Muscle of leg (tissue), 11 donors: Measurements from ENCODE around the gene JMJD1C. TPM values are rescaled to one million over a fixed set of nuclear protein-coding genes. Genes with fewer than 3 reads are reported as not detected.
"Not testable (repeated sequence)": the region's sequence is repeated elsewhere in the genome, so short reads cannot be mapped to it uniquely, and the experiment has no call there.

Experiments
- DNase-seq: peaks from one replicate; pipeline ENCODE4 v3.0.0; 2013
- H3K27ac ChIP-seq: one replicate; pipeline ENCODE4 v1.5.1; 2013; ENCODE audit warnings: mild to moderate bottlenecking, low read length, control low read depth
- H3K27me3 ChIP-seq: one replicate; pipeline ENCODE4 v1.6.1; 2013; ENCODE audit warnings: low read length; ENCODE audit not compliant: control insufficient read depth, insufficient read depth
- H3K36me3 ChIP-seq: one replicate; pipeline ENCODE4 v1.6.1; 2013; ENCODE audit warnings: low read length; ENCODE audit not compliant: control insufficient read depth, insufficient read depth
- H3K4me1 ChIP-seq: one replicate; pipeline ENCODE4 v1.6.1; 2013; ENCODE audit warnings: low read length; ENCODE audit not compliant: control insufficient read depth, insufficient read depth
- H3K4me3 ChIP-seq: one replicate; pipeline ENCODE4 v1.5.1; 2013; ENCODE audit warnings: low read length, control low read depth
- H3K9me3 ChIP-seq: replicated peaks from 2 replicates; pipeline ENCODE4 v1.6.1; 2013; ENCODE audit warnings: low read depth, low read length; ENCODE audit not compliant: control insufficient read depth
- WGBS: methylation state at CpG from one replicate; pipeline ENCODE4 v1.1.5; 2013; ENCODE audit warnings: missing lambda C conversion rate; ENCODE audit not compliant: insufficient coverage; 5-methylcytosine and 5-hydroxymethylcytosine counted together
- polyA plus RNA-seq, 8 donors: library from polyadenylated mRNA; unstranded; fragments of 120-200 nt; gene quantifications; one replicate each; pipeline versions ENCODE4 v1.2.1 to v1.2.3, GENCODE V29; 2013; ENCODE audit warnings: inconsistent platforms in 1 of 8, low replicate concordance in 1 of 8; ENCODE audit not compliant: insufficient read length in 8 of 8, insufficient read depth in 1 of 8
- total RNA-seq: library from RNA; stranded (reverse); fragments of 120-200 nt; gene quantifications from one replicate; pipeline ENCODE4 v1.2.4, GENCODE V29; 2013

JMJD1C gene
- total and polyA plus RNA-seq, 9 donors: 55.5 to 104 (median 74.7) TPM

DNA sequence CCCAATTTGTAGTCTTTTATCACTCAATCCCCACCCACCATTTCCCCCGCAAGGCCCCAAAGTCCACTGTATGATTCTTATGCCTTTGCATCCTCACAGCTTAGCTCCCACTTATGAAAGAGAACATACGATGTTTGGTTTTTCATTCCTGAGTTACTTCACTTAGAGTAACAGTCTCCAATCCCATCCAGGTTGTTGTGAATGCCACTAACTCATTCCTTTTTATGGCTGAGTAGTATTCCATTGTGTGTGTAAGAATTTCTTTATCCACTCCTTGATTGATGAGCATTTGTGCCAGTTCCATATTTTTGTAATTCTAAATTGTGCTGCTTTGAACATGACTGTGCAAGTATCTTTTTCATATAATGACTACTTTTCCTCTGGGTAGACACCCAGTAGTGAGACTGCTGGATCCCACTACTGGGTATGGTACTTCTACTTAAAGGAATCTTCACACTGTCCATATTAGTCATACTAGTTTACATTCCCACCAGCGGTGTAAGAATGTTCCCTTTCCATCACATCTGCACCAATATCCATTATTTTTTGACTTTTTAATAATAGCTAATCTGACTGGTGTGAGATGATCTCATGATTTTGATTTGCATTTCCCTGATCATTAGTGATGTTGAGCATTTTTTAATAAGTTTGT lies 152.6 kb downstream of the JMJD1C start:
- Histone ChIP-seq H3K36me3 (no peaks in the 10 kb centered on the region), H3K4me1 (no peaks in the 10 kb centered on the region), H3K4me3 (no peak overlapping the region), H3K27me3 (no peaks in the 10 kb centered on the region), H3K9me3 (no peaks in the 10 kb centered on the region), H3K27ac (no peak overlapping the region)
- no peak for DNase-seq
- WGBS: no CpG with 5 or more reads among the region's 3 CpGs

DNA sequence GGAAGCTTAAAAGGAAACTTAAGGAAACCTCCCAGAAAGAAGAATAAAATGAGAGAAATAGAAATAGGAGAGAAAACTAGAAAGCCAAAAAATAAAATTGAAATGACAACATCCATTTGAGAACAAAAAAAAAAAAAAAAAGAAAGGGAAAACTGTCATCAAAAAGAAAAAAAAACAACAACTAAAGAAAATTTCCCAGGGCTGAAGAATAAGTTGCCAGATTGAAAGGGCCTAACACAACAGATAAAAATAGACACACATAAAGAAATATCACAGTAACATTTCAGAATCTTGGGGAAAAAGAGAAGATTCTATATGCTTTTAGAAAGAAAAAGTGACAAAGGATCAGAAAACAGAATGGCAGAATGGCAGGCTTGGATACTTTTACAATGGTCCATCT lies 157.1 kb downstream of the JMJD1C start:
- Histone ChIP-seq H3K4me1 (no peaks in the 10 kb centered on the region), H3K9me3 (no peaks in the 10 kb centered on the region), H3K27ac (no peak overlapping the region), H3K27me3 (no peaks in the 10 kb centered on the region), H3K4me3 (no peak overlapping the region), H3K36me3 (no peaks in the 10 kb centered on the region)
- peak; percentile 42 for DNase-seq

- no peak for DNase-seq
- H3K4me3 ChIP-seq: no peak overlapping the region
- no CpG with 5 or more reads among the region's 3 CpGs for WGBS
- no peak overlapping the region for H3K27ac ChIP-seq
- no peaks in the 10 kb centered on the region for H3K4me1 ChIP-seq
- no peaks in the 10 kb centered on the region for H3K9me3 ChIP-seq
- H3K27me3 ChIP-seq: no peaks in the 10 kb centered on the region
- H3K36me3 ChIP-seq: no peaks in the 10 kb centered on the region
These were observed 161.6 kb downstream of the JMJD1C start for GRCh38 chr10:63304146-63304545.

GRCh38 chr10:63300801-63301200 lies 165.0 kb downstream of the JMJD1C start:
- Histone ChIP-seq H3K4me3 (no peak overlapping the region), H3K9me3 (no peaks in the 10 kb centered on the region), H3K27me3 (no peaks in the 10 kb centered on the region), H3K27ac (no peak overlapping the region), H3K36me3 (no peaks in the 10 kb centered on the region), H3K4me1 (no peaks in the 10 kb centered on the region)
- WGBS: no CpG with 5 or more reads among the region's 3 CpGs
- no peak for DNase-seq

GRCh38 chr10:63297941-63298340 lies 167.8 kb downstream of the JMJD1C start:
- no peak overlapping the region for H3K4me3 ChIP-seq
- H3K36me3 ChIP-seq: no peaks in the 10 kb centered on the region
- no peak overlapping the region for H3K27ac ChIP-seq
- no peaks in the 10 kb centered on the region for H3K4me1 ChIP-seq
- no peak for DNase-seq
- 81% methylated on average over 8 of the region's 8 CpGs for WGBS
- H3K9me3 ChIP-seq: no peaks in the 10 kb centered on the region
- no peaks in the 10 kb centered on the region for H3K27me3 ChIP-seq

DNA sequence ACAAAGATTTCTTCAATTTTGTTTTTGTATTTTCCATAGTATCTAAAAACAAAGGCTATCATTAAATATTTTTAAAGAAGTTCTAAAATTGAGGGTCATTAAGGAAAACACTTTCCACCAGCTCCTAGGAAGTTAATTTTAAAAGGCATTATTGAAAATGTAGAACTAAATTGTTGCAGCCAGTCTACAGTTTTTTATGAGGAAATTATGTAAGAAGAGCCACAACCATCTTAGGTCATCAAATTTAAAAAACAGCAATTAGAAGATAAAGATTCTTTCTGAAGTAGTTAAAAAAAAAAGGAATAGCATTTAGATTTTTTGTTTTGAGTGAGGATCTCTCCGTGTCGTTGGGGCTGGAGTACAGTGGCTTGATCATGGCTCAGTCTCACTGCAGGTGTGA lies 171.0 kb downstream of the JMJD1C start:
- H3K4me1 ChIP-seq: no peaks in the 10 kb centered on the region
- WGBS: 80% methylated on average over 1 of the region's 2 CpGs

GRCh38 chr10:63292847-63293246 lies 172.9 kb downstream of the JMJD1C start:
- 100% methylated on average over 3 of the region's 4 CpGs for WGBS
- H3K36me3 ChIP-seq, H3K27me3 ChIP-seq, H3K27ac ChIP-seq, H3K9me3 ChIP-seq, DNase-seq, H3K4me3 ChIP-seq, H3K4me1 ChIP-seq: not testable (repeated sequence)

More for the DNA sequence above, 171.0 kb downstream of the JMJD1C start:
- Histone ChIP-seq H3K4me3 (no peak overlapping the region), H3K36me3 (no peaks in the 10 kb centered on the region), H3K27me3 (no peaks in the 10 kb centered on the region), H3K27ac (no peak overlapping the region), H3K9me3 (no peaks in the 10 kb centered on the region)
- no peak for DNase-seq

GRCh38 chr10:63288170-63288569 lies 177.6 kb downstream of the JMJD1C start:
- Histone ChIP-seq H3K9me3 (no peaks in the 10 kb centered on the region), H3K4me1 (no peaks in the 10 kb centered on the region), H3K36me3 (no peaks in the 10 kb centered on the region), H3K27ac (no peak overlapping the region), H3K27me3 (no peaks in the 10 kb centered on the region), H3K4me3 (no peak overlapping the region)
- WGBS: no CpG with 5 or more reads among the region's 1 CpG
- DNase-seq: no peak

- Histone ChIP-seq H3K27me3 (no peaks in the 10 kb centered on the region), H3K4me1 (no peaks in the 10 kb centered on the region), H3K9me3 (no peaks in the 10 kb centered on the region), H3K4me3 (no peak overlapping the region), H3K36me3 (no peaks in the 10 kb centered on the region), H3K27ac (no peak overlapping the region)
- WGBS: no CpG with 5 or more reads among the region's 4 CpGs
- DNase-seq: no peak
These were observed 179.0 kb downstream of the JMJD1C start for GRCh38 chr10:63286754-63287264.

DNA sequence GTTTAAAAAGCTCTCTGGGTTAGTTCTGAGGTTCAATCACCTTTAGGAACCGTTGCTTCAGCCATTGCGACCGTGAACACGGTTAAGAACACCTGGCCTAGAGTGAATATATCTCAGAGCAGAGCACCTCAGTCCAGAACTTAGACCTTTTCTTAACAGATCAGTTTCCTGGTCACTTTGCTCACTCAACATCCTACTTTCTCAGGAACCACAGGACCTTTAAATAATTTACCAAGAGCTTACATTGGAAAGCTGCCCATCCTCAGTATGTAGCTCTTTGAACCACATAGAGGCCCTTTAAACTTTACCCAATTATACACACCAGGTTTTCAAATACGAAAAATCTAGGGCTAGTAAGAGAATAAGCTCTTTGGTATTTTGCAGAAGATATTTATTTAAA lies 179.4 kb downstream of the JMJD1C start:
- DNase-seq: no peak
- Histone ChIP-seq H3K27me3 (no peaks in the 10 kb centered on the region), H3K4me3 (no peak overlapping the region), H3K36me3 (no peaks in the 10 kb centered on the region), H3K9me3 (no peaks in the 10 kb centered on the region), H3K4me1 (no peaks in the 10 kb centered on the region), H3K27ac (no peak overlapping the region)
- no CpG with 5 or more reads among the region's 5 CpGs for WGBS

GRCh38 chr10:63283901-63284300 lies 181.9 kb downstream of the JMJD1C start:
- H3K9me3 ChIP-seq, H3K4me1 ChIP-seq, DNase-seq, H3K4me3 ChIP-seq, H3K27ac ChIP-seq, H3K27me3 ChIP-seq, H3K36me3 ChIP-seq: not testable (repeated sequence)
- 100% methylated on average over 1 of the region's 6 CpGs for WGBS
